SKM-1 treated with dmso at 0.1 percent for 144 hours (cell line): Measurements from ENCODE around the gene ABI3.

Experiments
- DNase-seq: peaks from one replicate; lab custom pipeline; 2025; ENCODE audit not compliant: unreplicated experiment; lab: John Stamatoyannopoulos, UW

The ABI3 gene

GRCh38 chr17:49225554-49226236 is 15.2 kb downstream of the ABI3 start:
- no peak for DNase-seq

- no peak for DNase-seq
Observed at GRCh38 chr17:49226771-49227435, 16.4 kb downstream of the ABI3 start.

- peak; percentile 61 for DNase-seq
Observed at GRCh38 chr17:49227436-49228261, 17.1 kb downstream of the ABI3 start.

- no peak for DNase-seq
Observed at GRCh38 chr17:49229076-49229804, 18.7 kb downstream of the ABI3 start.

- no peak for DNase-seq
Observed at GRCh38 chr17:49229805-49230600, 19.5 kb downstream of the ABI3 start.

GRCh38 chr17:49230636-49231562 is 20.4 kb downstream of the ABI3 start, which contains the start of gene PHOSPHO1:
TSS of gene PHOSPHO1 (minus strand) at chr17:49230787. CDS start at chr17:49226691, 4,096 bp downstream.
- peak; percentile 78 for DNase-seq

GRCh38 chr17:49231563-49231894 is 21.0 kb downstream of the ABI3 start:
- DNase-seq: no peak

- no peak for DNase-seq
Observed at GRCh38 chr17:49234509-49235080, 24.1 kb downstream of the ABI3 start.

GRCh38 chr17:49235896-49236295 is 25.4 kb downstream of the ABI3 start:
- no peak for DNase-seq

- no peak for DNase-seq
Observed at GRCh38 chr17:49239963-49240362, 29.5 kb downstream of the ABI3 start.

GRCh38 chr17:49240619-49241018 is 30.1 kb downstream of the ABI3 start:
- DNase-seq: no peak

- no peak for DNase-seq
Observed at GRCh38 chr17:49241040-49241439, 30.5 kb downstream of the ABI3 start.

- DNase-seq: no peak
Observed at GRCh38 chr17:49241692-49242397, 31.3 kb downstream of the ABI3 start.

- no peak for DNase-seq
Observed at GRCh38 chr17:49242813-49243212, 32.3 kb downstream of the ABI3 start.

- DNase-seq: no peak
Observed at GRCh38 chr17:49244839-49245238, 34.3 kb downstream of the ABI3 start.

- DNase-seq: no peak
Observed at GRCh38 chr17:49247944-49248343, 37.4 kb downstream of the ABI3 start.

GRCh38 chr17:49249292-49249794 is 38.8 kb downstream of the ABI3 start:
- no peak for DNase-seq

- DNase-seq: no peak
Observed at GRCh38 chr17:49249890-49250522, 39.5 kb downstream of the ABI3 start.
